Measurements from ENCODE around the gene FAM43A.

The FAM43A gene, protein sequence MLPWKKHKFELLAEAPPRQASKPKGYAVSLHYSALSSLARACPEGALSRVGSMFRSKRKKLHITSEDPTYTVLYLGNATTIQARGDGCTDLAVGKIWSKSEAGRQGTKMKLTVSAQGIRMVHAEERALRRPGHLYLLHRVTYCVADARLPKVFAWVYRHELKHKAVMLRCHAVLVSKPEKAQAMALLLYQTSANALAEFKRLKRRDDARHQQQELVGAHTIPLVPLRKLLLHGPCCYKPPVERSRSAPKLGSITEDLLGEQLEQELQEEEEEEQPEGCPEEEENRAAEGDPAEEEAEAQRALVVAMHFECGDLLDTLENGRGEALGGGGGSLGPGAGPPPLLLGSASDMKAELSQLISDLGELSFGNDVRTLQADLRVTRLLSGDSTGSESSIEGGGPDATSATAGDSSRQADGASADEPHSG

DNA sequence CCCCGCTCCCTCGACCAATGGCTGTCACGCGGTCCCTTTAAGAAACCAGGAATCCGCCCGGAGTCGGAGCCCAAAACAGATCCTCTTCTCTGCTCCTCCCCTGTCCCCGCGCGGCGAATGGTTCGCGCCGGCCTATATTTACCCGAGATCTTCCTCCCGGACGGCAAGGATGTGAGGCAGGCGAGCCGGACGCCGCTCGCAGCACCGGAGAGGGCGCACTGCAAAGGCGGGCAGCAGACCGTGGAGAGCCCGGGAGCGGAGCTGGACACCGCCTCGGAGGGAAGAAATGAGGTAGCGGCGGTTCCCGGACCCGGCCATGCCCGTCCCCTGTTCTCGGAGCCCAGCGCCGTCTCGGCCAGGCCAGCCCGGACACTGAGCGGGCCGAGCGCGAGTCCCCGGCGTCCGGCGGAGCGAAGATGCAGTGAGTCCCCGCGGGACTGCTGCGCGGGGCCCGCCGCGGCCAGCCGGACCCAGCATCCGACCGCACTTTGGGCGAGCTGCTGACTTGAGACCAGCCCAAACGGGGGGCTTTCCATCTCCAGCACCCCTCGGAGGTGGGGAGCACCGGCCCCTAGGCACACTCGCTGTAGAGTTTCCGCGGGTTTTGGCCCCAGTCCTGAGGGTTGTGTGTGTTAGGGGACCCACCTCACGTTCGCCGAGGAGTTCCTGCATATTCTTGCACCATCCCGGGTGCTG is at the start of gene FAM43A:
Gene FAM43A, plus strand, starts transcription at position 166 of the 696 bp plus-strand sequence. CDS start 944 bp downstream, outside the sequence.
- no peaks in the 10 kb centered on the region for H3K9me3 Mint-ChIP-seq
- H3K4me3 Mint-ChIP-seq: peak within 1 kb of the TSS; percentile 97
- H3K27me3 Mint-ChIP-seq: no peaks in the 10 kb centered on the region
- DNase-seq (ENCODE audit: low spot score in 2 of 2) (peak; percentile 73 to 77), ATAC-seq (ENCODE audit: low read depth) (peak; percentile 47)
- H3K36me3 Mint-ChIP-seq: peaks cover 4% of the 10 kb centered on the region
- H3K4me1 Mint-ChIP-seq: peaks cover 39% of the 10 kb centered on the region
- H3K27ac Mint-ChIP-seq: peak within 1 kb of the TSS; percentile 95

DNA sequence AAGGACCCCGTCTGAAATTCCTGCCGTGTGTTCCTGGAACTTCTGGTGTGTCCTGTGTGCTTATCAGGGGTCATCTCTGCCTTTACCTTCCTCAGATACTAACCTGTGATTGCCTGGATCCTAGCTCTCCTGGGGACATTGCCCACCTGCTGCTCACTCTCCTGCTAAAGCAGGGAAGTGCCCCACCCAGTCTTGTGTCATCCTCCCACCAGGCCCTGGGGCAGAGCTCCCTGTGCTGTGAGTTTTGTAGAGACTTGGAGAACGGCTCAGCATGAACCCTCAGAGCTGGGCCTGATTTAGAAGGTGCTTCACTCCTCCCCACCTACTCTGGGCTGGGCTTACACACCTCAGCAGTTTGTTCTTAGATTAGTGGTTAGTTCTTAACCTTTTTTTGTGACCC is 48.6 kb upstream of the FAM43A start:
- DNase-seq (ENCODE audit: low spot score in 2 of 2) (no peak), ATAC-seq (ENCODE audit: low read depth) (no peak)
- Mint-ChIP-seq H3K4me1 (peaks cover 2% of the 10 kb centered on the region), H3K27me3 (no peaks in the 10 kb centered on the region), H3K36me3 (peaks cover 12% of the 10 kb centered on the region), H3K9me3 (no peaks in the 10 kb centered on the region), H3K27ac (no peak overlapping the region), H3K4me3 (no peak overlapping the region)

DNA sequence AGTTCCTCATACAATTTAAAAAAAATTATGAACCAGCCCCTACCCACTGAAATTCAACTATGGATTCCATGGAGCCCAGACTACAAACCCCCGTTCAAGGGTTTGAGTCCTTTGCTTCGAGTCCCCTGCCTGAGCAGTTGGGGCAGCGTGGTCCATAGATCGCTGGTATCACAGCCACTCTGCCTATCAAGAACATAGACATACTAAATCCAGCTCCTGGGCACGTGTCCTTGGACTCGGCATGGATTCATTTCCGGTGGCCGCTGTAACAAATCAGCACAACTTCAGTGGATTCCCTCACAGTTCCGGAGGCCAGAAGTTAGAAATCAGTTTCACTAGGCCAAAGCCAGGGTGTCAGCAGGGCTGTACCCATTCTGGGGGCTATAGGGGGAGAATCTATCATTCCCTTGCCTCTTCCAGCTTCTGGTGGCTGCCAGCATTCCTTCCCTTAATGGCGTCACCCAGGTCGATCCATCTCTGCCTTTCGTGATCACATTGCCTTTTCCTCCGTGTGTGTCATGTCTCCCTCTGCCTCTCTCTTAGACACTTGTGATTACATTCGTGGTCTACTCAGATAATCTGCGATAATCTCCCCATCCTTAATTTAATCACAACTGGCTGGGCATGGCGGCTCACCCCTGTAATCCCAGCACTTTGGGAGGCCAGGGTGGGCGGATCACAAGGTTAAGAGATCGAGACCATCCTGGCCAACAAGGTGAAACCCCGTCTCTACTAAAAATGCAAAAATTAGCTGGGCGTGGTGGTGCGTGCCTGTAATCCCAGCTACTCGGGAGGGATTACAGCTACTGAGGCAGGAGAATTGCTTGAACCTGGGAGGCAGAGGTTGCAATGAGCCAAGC is 47.9 kb upstream of the FAM43A start:
- Mint-ChIP-seq H3K27ac (no peak overlapping the region), H3K36me3 (peaks cover 15% of the 10 kb centered on the region), H3K9me3 (no peaks in the 10 kb centered on the region), H3K27me3 (no peaks in the 10 kb centered on the region), H3K4me3 (no peak overlapping the region), H3K4me1 (peaks cover 2% of the 10 kb centered on the region)
- ATAC-seq (ENCODE audit: low read depth): no peak
- DNase-seq (ENCODE audit: low spot score in 2 of 2): no peak

DNA sequence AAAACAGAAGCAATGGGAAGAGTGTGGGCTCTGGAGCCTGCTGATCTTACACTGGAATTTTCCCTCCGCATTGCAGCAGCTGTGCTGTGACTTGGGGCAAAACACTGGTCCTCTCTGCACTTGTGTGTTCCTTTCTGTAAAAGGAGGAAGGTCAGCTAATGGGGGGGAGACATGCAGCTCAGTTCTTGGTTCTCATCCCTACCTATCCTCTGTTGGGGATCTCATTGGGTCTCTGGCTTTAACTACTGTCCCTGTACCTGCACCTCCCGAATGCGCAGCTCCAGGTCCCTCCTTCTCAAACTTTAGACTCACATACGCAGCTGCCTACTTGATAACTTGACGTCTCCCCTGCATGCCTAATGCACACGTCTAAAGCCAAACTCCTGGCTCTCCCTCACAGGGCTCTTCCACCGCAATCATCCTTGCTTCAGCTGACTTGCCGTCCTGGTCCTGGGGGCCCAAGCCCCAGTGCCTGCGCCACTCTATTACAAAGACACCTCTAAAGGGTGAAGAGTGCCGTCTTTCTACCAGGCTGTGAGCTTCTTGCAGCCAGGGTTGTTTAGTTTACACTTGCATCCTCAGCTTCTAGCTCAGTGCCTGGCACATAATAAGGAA is 46.6 kb upstream of the FAM43A start:
- DNase-seq (ENCODE audit: low spot score in 2 of 2) (no peak), ATAC-seq (ENCODE audit: low read depth) (no peak)
- H3K9me3 Mint-ChIP-seq: no peaks in the 10 kb centered on the region
- no peak overlapping the region for H3K4me3 Mint-ChIP-seq
- H3K4me1 Mint-ChIP-seq: no peaks in the 10 kb centered on the region
- no peaks in the 10 kb centered on the region for H3K27me3 Mint-ChIP-seq
- peaks cover 17% of the 10 kb centered on the region for H3K36me3 Mint-ChIP-seq
- no peak overlapping the region for H3K27ac Mint-ChIP-seq

DNA sequence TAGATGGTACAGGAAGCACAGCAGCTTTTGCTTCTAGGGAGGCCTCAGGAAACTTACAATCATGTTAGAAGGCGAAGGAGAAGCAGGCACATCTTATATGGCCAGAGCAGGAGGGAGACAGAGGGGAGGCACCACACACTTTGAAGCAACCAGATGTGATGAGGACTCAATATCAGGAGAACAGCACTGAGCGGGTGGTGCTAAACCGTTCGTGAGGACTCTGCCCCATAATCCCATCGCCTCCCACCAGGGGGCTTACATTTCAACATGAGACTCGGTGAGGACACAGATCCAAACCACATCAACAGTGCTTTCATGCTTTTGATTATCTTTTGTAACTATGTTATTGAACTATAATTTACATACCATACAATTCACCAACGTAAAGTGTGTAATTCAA is 44.9 kb upstream of the FAM43A start:
- peak; percentile 23 for ATAC-seq (ENCODE audit: low read depth)
- Mint-ChIP-seq H3K4me1 (peaks cover 8% of the 10 kb centered on the region), H3K27ac (no peak overlapping the region), H3K27me3 (no peaks in the 10 kb centered on the region), H3K36me3 (peaks cover 25% of the 10 kb centered on the region), H3K4me3 (no peak overlapping the region), H3K9me3 (no peaks in the 10 kb centered on the region)
- DNase-seq (ENCODE audit: low spot score in 2 of 2): no peak

DNA sequence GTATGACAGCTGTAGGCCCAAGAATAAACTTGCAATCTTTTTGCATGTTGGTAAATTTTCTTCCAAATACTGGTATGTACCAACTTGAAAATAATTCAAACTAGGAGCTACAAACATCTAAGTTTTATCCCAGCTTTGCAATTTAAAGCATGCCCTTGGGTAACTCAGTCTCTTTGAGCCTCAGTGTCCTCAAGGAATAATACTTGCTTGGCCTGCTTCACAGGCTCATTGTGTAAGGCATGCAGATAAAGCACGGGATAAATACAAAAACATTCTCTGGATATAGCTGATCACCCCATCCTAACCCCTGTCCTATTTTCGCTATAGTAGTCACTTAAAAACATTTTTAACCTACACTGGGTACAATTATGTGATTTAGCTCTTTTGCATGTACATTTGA is 42.9 kb upstream of the FAM43A start:
- no peaks in the 10 kb centered on the region for H3K27me3 Mint-ChIP-seq
- no peak overlapping the region for H3K4me3 Mint-ChIP-seq
- ATAC-seq (ENCODE audit: low read depth): no peak
- DNase-seq (ENCODE audit: low spot score in 2 of 2): no peak
- peaks cover 25% of the 10 kb centered on the region for H3K36me3 Mint-ChIP-seq
- no peaks in the 10 kb centered on the region for H3K9me3 Mint-ChIP-seq
- H3K27ac Mint-ChIP-seq: no peak overlapping the region
- H3K4me1 Mint-ChIP-seq: peaks cover 8% of the 10 kb centered on the region

DNA sequence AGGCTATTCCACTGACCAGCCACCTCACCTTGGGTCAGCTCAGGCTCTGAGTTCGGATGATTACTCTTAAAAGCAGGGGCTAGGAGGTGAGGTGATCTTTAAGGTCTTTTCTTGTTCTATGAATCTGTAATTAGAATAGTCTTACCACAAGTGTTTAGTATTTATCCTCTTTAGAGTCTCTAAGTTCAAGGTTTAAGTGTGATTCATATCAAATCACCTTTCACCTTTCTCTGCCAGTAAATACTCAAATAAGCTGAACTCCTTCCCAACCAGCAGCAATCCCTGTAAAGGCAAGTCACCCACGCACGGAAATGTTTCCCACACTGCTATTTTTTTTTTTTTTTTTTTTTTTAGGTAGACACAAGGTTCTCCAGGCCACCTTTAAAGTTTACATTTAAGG is 37.9 kb upstream of the FAM43A start:
- Mint-ChIP-seq H3K9me3 (no peaks in the 10 kb centered on the region), H3K27ac (no peak overlapping the region), H3K36me3 (peaks cover 35% of the 10 kb centered on the region), H3K4me3 (no peak overlapping the region), H3K27me3 (no peaks in the 10 kb centered on the region), H3K4me1 (peaks cover 8% of the 10 kb centered on the region)
- DNase-seq (ENCODE audit: low spot score in 2 of 2) (no peak), ATAC-seq (ENCODE audit: low read depth) (no peak)

DNA sequence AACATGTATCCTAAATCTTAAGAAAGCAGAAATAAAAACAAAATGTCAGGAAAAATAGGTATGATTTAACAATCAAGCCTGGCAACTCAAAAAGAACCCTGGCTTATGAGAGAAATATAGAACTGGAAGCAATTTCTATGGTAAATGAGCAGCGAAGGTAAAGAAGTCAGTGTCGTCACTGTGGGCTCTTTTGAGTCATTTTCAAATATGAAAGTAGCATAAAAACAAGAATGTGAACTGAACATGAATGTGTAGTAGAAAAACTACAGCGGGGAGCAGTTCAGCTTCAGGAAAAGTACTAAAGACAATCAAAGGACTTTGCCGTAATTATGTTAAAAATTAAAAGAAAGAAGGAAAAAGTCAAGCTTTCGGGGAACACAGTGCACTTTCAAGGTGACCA is 31.2 kb upstream of the FAM43A start:
- H3K27me3 Mint-ChIP-seq: no peaks in the 10 kb centered on the region
- H3K36me3 Mint-ChIP-seq: peaks cover 41% of the 10 kb centered on the region
- ATAC-seq (ENCODE audit: low read depth) (no peak), DNase-seq (ENCODE audit: low spot score in 2 of 2) (no peak)
- peak overlapping the region; percentile 49 for H3K27ac Mint-ChIP-seq
- no peaks in the 10 kb centered on the region for H3K9me3 Mint-ChIP-seq
- peaks cover 5% of the 10 kb centered on the region for H3K4me1 Mint-ChIP-seq
- H3K4me3 Mint-ChIP-seq: no peak overlapping the region

DNA sequence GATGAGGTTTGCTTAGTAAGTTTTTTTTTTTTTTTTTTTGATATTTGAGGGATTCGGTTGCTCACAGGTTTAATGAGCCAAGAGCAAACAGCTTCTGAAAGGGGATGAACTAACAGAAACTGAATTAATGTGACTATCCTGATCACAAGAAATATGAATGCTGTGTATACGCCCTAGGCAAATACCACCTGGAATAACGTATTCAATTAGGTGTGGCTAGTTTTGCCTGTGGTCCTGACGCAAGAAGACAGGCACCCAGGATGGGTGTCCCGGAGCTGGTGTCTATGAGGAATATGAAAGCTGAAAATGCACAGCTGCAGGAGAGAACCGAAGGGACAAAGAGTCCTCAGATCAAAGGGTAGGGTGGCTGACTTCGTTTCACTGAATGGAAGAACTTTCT is 28.2 kb upstream of the FAM43A start:
- Mint-ChIP-seq H3K36me3 (peaks cover 29% of the 10 kb centered on the region), H3K4me1 (peaks cover 5% of the 10 kb centered on the region), H3K9me3 (no peaks in the 10 kb centered on the region), H3K27me3 (no peaks in the 10 kb centered on the region), H3K27ac (no peak overlapping the region), H3K4me3 (no peak overlapping the region)
- DNase-seq (ENCODE audit: low spot score in 2 of 2) (no peak), ATAC-seq (ENCODE audit: low read depth) (no peak)

DNA sequence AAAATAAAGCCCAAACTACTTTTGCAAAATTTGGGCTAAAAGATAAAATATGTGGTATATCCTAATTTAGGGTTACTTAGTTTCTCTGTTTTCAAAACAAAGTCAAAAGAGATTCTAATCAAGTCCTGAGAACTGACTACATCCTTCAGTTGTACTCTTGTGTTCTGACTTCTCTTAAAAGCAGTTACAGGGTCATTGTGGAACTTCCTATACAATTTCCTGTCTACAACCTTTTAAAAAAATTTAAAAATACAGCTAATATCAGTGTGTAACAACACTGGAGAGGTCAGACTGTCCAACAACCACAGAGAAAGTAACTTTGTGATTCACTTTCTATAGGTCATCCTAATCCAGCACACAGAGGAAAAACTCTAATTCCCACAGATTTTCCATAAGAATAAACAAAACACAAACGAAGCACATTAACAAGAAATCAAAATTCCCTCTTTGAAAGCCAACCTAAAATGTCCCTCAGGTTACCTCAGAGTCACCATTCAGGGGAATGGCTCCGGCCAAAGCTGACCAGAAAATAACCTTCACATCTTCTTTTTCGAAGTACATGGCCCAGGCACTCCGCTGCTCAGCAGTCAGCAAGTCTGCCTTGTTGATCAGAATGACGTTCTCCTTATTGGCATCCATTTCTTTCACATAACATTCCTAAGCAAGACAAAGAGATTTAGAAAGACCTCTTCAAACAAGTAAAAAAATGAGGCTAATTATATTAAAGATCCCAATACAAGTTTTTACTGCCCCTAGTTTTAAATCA is 27.0 kb upstream of the FAM43A start:
- no peak overlapping the region for H3K4me3 Mint-ChIP-seq
- no peak for DNase-seq (ENCODE audit: low spot score in 2 of 2)
- no peaks in the 10 kb centered on the region for H3K9me3 Mint-ChIP-seq
- no peaks in the 10 kb centered on the region for H3K27me3 Mint-ChIP-seq
- H3K27ac Mint-ChIP-seq: no peak overlapping the region
- H3K36me3 Mint-ChIP-seq: peaks cover 23% of the 10 kb centered on the region
- no peak for ATAC-seq (ENCODE audit: low read depth)
- peaks cover 5% of the 10 kb centered on the region for H3K4me1 Mint-ChIP-seq

DNA sequence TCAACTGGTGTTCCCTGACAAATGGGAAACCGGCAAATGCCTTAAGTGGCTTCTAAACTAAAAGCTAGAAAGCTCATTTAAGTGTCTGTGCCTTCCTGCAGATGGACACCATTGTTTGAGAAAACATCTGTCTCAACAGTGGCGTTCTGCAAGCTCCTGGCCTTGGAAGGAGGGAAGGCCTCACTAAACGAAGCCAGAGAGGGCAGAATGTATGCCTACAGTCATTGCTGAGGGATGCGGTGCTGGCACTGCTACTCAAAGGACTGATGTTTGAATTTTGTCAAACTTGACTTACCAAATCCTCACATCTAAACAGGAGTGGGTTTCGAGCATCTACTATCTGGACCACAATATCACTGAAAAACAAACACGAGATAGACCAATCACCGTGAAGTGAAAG is 25.9 kb upstream of the FAM43A start:
- no peaks in the 10 kb centered on the region for H3K9me3 Mint-ChIP-seq

DNA sequence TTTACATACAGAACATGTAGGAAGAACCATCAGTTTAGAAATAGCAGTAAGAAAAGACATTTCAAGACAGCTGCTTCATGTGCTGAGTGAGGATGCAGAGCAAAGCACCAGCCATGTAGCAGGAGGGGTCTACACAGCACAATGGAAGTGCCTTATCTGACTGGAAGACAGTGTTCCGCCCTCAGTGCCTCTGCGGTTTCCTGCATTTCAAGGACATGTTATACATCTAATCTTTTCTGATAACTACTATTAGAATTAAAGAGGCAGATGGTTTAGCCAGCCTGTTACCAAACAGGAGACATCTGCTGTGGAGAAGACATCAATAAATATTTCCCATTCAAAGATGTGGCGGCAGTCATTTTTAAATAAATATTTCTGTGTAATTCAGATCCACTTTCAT is 24.3 kb upstream of the FAM43A start:
- peaks cover 17% of the 10 kb centered on the region for H3K36me3 Mint-ChIP-seq
- no peak overlapping the region for H3K4me3 Mint-ChIP-seq
- no peak for DNase-seq (ENCODE audit: low spot score in 2 of 2)
- no peaks in the 10 kb centered on the region for H3K4me1 Mint-ChIP-seq
- H3K27me3 Mint-ChIP-seq: no peaks in the 10 kb centered on the region
- H3K27ac Mint-ChIP-seq: no peak overlapping the region
- H3K9me3 Mint-ChIP-seq: no peaks in the 10 kb centered on the region
- no peak for ATAC-seq (ENCODE audit: low read depth)

More for the DNA sequence above, 25.9 kb upstream of the FAM43A start:
- H3K36me3 Mint-ChIP-seq: peaks cover 14% of the 10 kb centered on the region
- H3K27me3 Mint-ChIP-seq: no peaks in the 10 kb centered on the region
- H3K4me1 Mint-ChIP-seq: no peaks in the 10 kb centered on the region
- H3K27ac Mint-ChIP-seq: no peak overlapping the region
- H3K4me3 Mint-ChIP-seq: no peak overlapping the region
- no peak for ATAC-seq (ENCODE audit: low read depth)
- no peak for DNase-seq (ENCODE audit: low spot score in 2 of 2)

DNA sequence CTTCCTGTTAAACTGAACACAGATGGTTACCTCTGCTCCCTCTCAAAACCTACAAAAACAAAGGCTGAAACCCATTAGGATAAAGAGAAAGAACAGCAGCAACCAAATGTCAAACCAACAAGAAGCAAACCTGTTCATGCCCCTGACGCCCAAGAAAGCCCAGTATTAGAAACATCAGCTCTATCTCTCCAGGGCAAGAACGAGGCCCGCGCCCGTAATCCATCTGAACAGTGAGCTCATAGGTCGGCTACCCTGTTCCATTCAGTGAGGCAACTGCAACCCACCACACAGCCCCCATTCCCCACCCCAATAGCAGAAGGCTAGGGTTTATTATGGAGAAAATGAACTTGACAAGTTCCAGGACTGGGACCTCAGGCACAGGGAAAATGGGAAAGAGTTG is 23.7 kb upstream of the FAM43A start:
- H3K27me3 Mint-ChIP-seq: no peaks in the 10 kb centered on the region
- no peak overlapping the region for H3K27ac Mint-ChIP-seq
- no peak for ATAC-seq (ENCODE audit: low read depth)
- no peaks in the 10 kb centered on the region for H3K4me1 Mint-ChIP-seq
- no peak overlapping the region for H3K4me3 Mint-ChIP-seq
- no peak for DNase-seq (ENCODE audit: low spot score in 2 of 2)
- H3K9me3 Mint-ChIP-seq: no peaks in the 10 kb centered on the region
- H3K36me3 Mint-ChIP-seq: peaks cover 17% of the 10 kb centered on the region
